ENCODE results near the gene FARSB.

FARSB gene

GRCh38 chr2:222656526-222657446 is 894 bp upstream of the FARSB start:
- no peak for DNase-seq

- no peak for DNase-seq
These were observed 2.6 kb downstream of the FARSB start for GRCh38 chr2:222653280-222653679.

DNA sequence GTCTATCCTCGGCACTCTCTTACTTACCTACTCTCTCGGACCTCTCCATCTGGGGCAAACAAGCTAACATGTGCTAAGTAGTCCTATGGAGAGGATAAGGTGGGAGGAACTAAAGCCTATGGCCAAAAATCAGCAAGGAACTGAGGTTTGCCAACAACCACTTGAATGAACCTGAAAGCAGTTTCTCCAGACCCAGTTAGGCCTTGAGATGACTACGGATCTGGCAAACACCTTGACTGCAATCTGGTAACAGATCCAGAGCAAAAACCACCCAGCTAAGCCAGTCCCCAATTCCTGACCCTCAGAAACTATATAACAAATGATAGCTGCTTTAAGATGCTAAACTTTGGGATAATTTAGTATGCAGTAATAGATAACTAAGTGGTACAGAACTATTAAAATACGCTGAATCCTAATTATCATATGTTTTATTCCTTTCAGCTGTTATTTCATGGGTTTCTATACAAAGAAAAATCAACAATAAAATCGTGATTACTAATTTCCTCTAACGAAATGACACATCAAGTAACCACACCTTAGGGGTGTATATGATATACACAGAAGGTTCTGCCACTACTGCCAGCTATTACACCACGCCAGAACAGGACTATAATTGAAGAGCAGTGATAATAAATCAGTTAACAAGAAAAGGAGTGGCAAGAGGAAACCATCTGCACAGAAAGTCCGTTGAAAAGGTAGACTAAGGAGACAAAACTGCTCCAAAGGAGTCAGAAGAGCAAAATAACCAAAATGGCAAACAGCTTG is 3.2 kb downstream of the FARSB start:
- DNase-seq = no peak

DNA sequence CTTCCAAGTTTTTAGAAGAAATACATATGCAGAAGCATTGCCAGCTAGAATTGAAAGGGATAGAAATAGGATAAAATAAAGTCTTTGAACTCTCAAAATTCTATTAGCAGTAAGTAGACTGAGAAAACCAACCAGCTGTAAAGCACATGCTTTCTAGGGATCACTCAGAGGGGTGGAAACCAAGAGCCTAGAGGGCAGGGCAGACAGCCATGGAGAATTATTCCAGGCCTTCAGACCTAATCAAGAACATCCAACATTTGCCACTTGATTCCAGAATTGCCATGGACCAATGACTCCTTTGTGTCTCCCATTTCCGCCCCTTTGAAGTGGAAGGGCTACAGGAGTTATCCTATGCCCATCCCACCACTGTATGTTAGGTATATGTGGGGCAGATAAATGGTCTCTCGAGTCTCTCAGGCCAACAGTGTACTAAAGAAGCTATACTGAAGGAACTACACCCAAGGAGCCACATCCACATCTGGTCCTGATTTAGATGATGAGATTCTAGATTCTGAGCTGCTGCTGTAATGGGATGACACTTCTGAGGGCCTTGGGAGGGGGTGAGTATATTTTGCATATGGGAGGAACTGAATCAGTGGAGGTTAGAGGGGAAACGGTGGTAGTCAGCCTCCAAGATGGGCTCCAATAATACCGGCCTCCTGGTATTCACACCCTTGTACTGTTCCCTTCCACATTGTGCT is 4.0 kb downstream of the FARSB start:
- no peak for DNase-seq

DNA sequence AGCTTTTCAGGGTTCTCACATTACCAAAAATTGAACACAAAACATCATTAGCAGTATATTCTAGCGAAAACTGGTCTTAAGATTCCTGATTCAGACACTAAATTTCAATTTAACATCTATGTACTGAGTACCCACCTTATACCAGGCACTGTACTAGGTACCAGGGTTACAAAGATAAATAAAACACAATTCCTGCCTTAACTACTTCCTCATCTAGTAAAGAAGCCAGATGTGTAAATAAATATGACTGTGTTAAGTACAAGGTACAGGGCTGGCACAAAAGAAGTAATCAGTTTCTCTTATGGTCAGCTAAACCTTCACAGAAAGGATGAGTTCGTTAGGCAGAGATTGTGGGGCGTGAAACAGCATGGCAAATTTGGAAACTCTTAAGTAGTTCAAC is 6.1 kb downstream of the FARSB start:
- no peak for DNase-seq

DNA sequence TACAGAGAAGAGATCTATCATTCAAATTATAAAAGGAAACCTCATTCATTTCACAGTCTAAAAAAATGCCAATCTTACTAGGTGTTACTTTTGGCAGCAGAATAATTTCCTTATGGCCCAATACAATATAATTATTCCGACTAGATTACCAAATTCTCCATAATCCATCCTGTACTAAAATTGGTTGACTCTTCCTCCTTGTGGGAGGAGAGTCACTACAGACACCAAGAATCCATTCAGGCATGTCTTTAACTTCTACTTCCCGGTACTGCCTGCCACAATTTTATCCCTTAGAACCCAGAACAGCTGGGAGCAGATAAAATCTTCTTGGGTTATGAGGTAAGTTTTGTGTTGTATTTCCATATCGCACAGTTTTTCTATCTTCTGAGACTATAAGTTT is 9.9 kb downstream of the FARSB start:
- DNase-seq = no peak

- no peak for DNase-seq
These were observed 12.8 kb downstream of the FARSB start for GRCh38 chr2:222643134-222643533.

GRCh38 chr2:222641336-222641735 is 14.6 kb downstream of the FARSB start:
- no peak for DNase-seq

GRCh38 chr2:222637067-222637466 is 18.8 kb downstream of the FARSB start:
- no peak for DNase-seq

- no peak for DNase-seq
These were observed 20.6 kb downstream of the FARSB start for GRCh38 chr2:222635295-222635694.

GRCh38 chr2:222627764-222628163 is 28.1 kb downstream of the FARSB start:
- DNase-seq = no peak

GRCh38 chr2:222623756-222624309 is 32.1 kb downstream of the FARSB start:
- no peak for DNase-seq

- DNase-seq = no peak
These were observed 33.0 kb downstream of the FARSB start for GRCh38 chr2:222622910-222623309.

DNA sequence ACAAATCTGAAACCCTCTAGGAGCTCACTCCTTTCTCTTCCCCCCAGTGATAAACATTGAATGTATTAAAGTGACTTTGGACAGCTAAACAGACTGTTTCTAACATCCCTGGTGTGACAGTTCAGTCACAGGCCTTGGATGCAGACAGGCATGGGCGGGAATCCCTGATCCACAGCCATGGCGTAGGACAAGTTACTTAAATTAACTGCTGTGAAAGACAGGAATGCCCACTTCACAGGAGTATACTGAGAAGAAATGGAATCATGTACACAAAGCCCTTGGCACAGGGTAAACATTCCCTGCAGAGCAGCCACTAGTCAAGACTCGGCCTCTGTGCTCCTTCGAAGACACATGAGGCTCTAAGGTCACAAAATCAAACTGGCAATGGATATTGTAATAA is 34.0 kb downstream of the FARSB start:
- no peak for DNase-seq

- no peak for DNase-seq
These were observed 40.6 kb downstream of the FARSB start for GRCh38 chr2:222615320-222615719.

DNA sequence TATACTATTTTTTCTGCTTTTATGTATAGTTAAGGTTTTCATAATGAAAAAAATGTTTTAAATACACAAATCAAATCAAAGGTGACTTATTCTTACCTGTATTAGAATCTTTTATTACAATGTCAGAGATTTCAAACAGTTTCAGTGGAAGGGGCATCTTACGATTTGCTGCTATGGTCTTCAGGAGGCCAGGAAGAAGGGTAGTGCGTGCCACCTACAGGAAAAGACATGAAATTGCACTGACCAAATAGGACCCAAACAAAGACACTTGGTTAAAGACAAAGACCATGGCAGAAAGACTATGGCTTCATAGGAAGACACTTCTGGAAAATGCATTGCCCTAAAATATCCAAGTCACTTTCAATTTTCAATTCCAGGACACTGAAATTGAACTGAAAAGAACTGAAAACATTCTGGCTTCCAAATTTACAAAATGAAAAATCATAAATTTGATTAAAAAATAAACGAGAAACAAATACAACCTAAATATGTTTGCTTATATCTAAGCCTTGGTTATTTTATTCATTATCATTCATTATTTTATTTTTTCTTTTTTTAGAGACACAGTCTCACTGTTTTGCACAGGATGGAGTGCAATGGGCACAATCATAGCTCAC is 42.1 kb downstream of the FARSB start:
- peak; percentile 7 for DNase-seq

GRCh38 chr2:222611684-222612083 is 44.2 kb downstream of the FARSB start:
- no peak for DNase-seq

DNA sequence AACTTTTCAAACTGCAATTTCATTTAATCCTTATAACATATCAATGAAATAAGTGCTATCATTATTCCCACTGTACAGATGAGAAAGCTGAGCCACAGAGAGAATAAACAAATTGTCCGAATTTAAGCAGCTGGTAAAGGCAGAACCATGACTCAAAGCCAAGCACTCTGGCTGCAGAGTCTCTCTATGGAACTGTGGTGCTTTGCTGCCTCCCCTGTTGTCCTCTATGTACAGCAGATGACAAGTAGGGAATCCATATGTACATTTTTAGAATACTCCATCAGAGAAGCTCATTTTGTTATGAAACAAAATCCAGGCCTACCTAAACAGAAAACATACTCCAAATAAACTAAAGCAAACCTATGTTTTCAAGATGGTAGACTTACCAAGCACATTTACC is 45.1 kb downstream of the FARSB start:
- DNase-seq = no peak

GRCh38 chr2:222609381-222609780 is 46.5 kb downstream of the FARSB start:
- no peak for DNase-seq

DNA sequence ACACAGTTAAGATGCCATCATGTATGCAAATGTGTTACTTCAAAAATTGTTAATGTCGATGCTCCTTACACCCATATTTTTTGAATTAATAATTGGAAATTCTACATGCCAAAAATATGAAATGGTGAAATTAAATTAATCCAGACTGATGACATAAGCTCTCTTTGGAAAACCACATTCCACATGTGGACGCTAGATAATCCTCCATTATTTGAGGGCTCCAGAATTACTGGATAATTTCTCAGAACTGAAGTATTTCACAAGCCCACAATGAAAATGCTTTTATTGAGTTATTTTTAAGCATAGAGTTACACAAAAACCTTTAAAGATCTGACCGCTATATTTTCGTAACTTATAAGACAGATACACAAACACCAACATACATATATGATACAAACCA is 47.8 kb downstream of the FARSB start:
- no peak for DNase-seq

GRCh38 chr2:222606306-222606705 is 49.6 kb downstream of the FARSB start:
- no peak for DNase-seq

- no peak for DNase-seq
These were observed 51.0 kb downstream of the FARSB start for GRCh38 chr2:222604749-222605515.

Measured in NCI-H2107 (cell line).